Endothelial cell of umbilical vein (primary cell): ENCODE measurements around the gene TMEM35A. TPM values are rescaled to one million over a fixed set of nuclear protein-coding genes. Genes with fewer than 3 reads are reported as not detected.
"Not testable (repeated sequence)": the region's sequence is repeated elsewhere in the genome, so short reads cannot be mapped to it uniquely, and the experiment has no call there.

Source experiments
- BruUV-seq: library from RNA; stranded (reverse); fragments of 400-500 nt; replicated peaks from 2 replicates; lab custom pipeline; 2021; lab: Mats Ljungman, UMichigan
- CTCF ChIA-PET: fragments of 300-600, 350-600 bp; sonication (Branson Sonifier 250); formaldehyde crosslinking; loops from one replicate; lab custom pipeline; 2021; ENCODE audit warnings: antibody characterized with exemption, inconsistent platforms; lab: Charles Lee
- POLR2A ChIA-PET: fragments of 300-600, 350-600 bp; sonication (Branson Sonifier 250); formaldehyde crosslinking; loops from one replicate; lab custom pipeline; 2021; ENCODE audit warnings: antibody characterized with exemption, inconsistent platforms; lab: Charles Lee
- DNase-seq: peaks from one replicate; pipeline ENCODE4 v3.0.0-alpha.2; 2011; ENCODE audit warnings: low read depth, low spot score
- FAIRE-seq: peaks from 2 replicates; lab custom pipeline; 2011; peaks lifted over from hg19 to GRCh38; lab: Jason Lieb, UNC
- H2AFZ ChIP-seq: 2 replicates; pipeline ENCODE4 v1.6.0; 2012; ENCODE audit warnings: low read depth, low read length, control low read depth, inconsistent platforms
- H3K27ac ChIP-seq: 2 replicates; pipeline ENCODE4 v1.5.1; 2011; ENCODE audit warnings: low read depth, mild to moderate bottlenecking, control low read depth, low read length, moderate library complexity; ENCODE audit not compliant: insufficient read depth
- H3K27me3 ChIP-seq, 2 experiments: 2 replicates each; pipeline versions ENCODE4 v1.6.0 to v1.6.1; 2011; ENCODE audit warnings: low read length in 2 of 2, mixed read lengths in 1 of 2; ENCODE audit not compliant: control insufficient read depth in 2 of 2, insufficient read depth in 2 of 2
- H3K36me3 ChIP-seq, 2 experiments: 2 replicates in 1 of 2; 3 replicates in 1 of 2; pipeline ENCODE4 v1.5.1; 2011; ENCODE audit warnings: low read length in 2 of 2, mild to moderate bottlenecking in 1 of 2, moderate library complexity in 1 of 2; ENCODE audit not compliant: control insufficient read depth in 2 of 2, insufficient read depth in 2 of 2; ENCODE audit errors: extremely low read depth in 1 of 2
- H3K4me1 ChIP-seq: 3 replicates; pipeline ENCODE4 v1.5.1; 2011; ENCODE audit warnings: mild to moderate bottlenecking, low read length; ENCODE audit not compliant: control insufficient read depth, insufficient read depth; ENCODE audit errors: extremely low read depth
- H3K4me2 ChIP-seq: 2 replicates; pipeline ENCODE4 v1.6.1; 2011; ENCODE audit warnings: low read length, control low read depth, mixed read lengths; ENCODE audit not compliant: insufficient read depth
- H3K4me3 ChIP-seq, 3 experiments: fragments of 200-600 bp in 1 of 3; sonication (generic), shearing (Covaris generic) in 1 of 3; replicated peaks in 1 of 3; 2 replicates each; pipeline ENCODE4 v1.5.1; 2011 to 2016; ENCODE audit warnings: control low read depth in 3 of 3, low read length in 3 of 3, mild to moderate bottlenecking in 2 of 3, inconsistent platforms in 1 of 3, low read depth in 1 of 3, moderate library complexity in 1 of 3; ENCODE audit not compliant: insufficient read depth in 1 of 3
- H3K79me2 ChIP-seq: 2 replicates; pipeline ENCODE4 v1.6.0; 2012; ENCODE audit warnings: low read length, inconsistent platforms; ENCODE audit not compliant: control insufficient read depth, insufficient read depth
- H3K9ac ChIP-seq: replicated peaks from 2 replicates; pipeline ENCODE3; 2011; ENCODE audit warnings: low read length, control low read depth; ENCODE audit not compliant: insufficient read depth; ENCODE audit errors: extremely low read depth
- H3K9me1 ChIP-seq: replicated peaks from 3 replicates; pipeline ENCODE4 v1.6.0; 2011; ENCODE audit warnings: mild to moderate bottlenecking, low read length; ENCODE audit not compliant: control insufficient read depth, insufficient read depth; ENCODE audit errors: extremely low read depth
- H3K9me3 ChIP-seq: replicated peaks from 2 replicates; pipeline ENCODE4 v1.5.1; 2012; ENCODE audit warnings: low read length, inconsistent platforms; ENCODE audit not compliant: control insufficient read depth, insufficient read depth
- H4K20me1 ChIP-seq: replicated peaks from 2 replicates; pipeline ENCODE3; 2011; ENCODE audit warnings: mild to moderate bottlenecking, low read length; ENCODE audit not compliant: control insufficient read depth, insufficient read depth; ENCODE audit errors: extremely low read depth
- POLR2A ChIP-seq: IDR thresholded peaks from 2 replicates; pipeline ENCODE4 v1.6.1; 2012; ENCODE audit warnings: low read depth, mild to moderate bottlenecking, control low read depth, low read length
- dilution Hi-C: fragments of 300-500 bp; cut with MboI; formaldehyde crosslinking; loops from one replicate; pipeline ENCODE4 v1.15.0; 2019; ENCODE audit warnings: low sequenced_read_pairs; ENCODE audit not compliant: extremely low pct_ligation_motif_present
- intact Hi-C: fragments of 100-400 bp; cut with micrococcal nuclease; formaldehyde crosslinking; loops from one replicate; pipeline ENCODE4 v1.10.0; 2022
- polyA plus RNA-seq, 4 experiments: library from polyadenylated mRNA; depleted of rRNA in 3 of 4; stranded (reverse) in 3 of 4; unstranded in 1 of 4; fragments of >200 nt; gene quantifications; 2 replicates each; pipeline versions ENCODE4 v1.2.1 to v1.2.3, GENCODE V29; 2011 to 2012; ENCODE audit warnings: missing spikeins in 1 of 4
- total RNA-seq: library from RNA; stranded (reverse); gene quantifications from 2 replicates; pipeline ENCODE4 v1.2.3, GENCODE V29; 2021
- TF ChIP-seq, protein P1 (sequence below), 2 donors: IDR thresholded peaks; 1 replicate in 1 of 2; 2 replicates in 1 of 2; pipeline ENCODE4 v1.5.1; 2011; ENCODE audit warnings: low read length in 2 of 2, mild to moderate bottlenecking in 2 of 2, moderate library complexity in 2 of 2, control low read depth in 1 of 2, inconsistent platforms in 1 of 2, low read depth in 1 of 2; ENCODE audit not compliant: insufficient read depth in 1 of 2; ENCODE audit errors: extremely low read depth in 1 of 2

Gene TMEM35A
- total and polyA plus RNA-seq, 2 donors (not counting 3 experiments of a cell fraction or from before 2014, with no cell fraction given) = 6.5 to 11.0 TPM

- CTCF ChIA-PET = no interaction called here
- BruUV-seq = TSS peak; percentile 64
- H3K27ac ChIP-seq = peak within 1 kb of the TSS; percentile 94
- POLR2A ChIA-PET = no interaction called here
- H3K4me3 ChIP-seq = peak within 1 kb of the TSS; percentile 43 to 87 (median 68)
- dilution Hi-C loops (no loop called here), intact Hi-C loops (loop anchor here (10.0 kb wide), 1 partner anchor 233 kb away; no protein-coding TSS in a partner anchor)
- no peaks in the 10 kb centered on the region for H3K9me3 ChIP-seq
- H3K4me1 ChIP-seq = peaks cover 17% of the 10 kb centered on the region
- peak within 1 kb of the TSS; percentile 92 for H3K9ac ChIP-seq
- no peaks in the 10 kb centered on the region for H3K9me1 ChIP-seq
- FAIRE-seq (peak; percentile 98), DNase-seq (peak; percentile 78)
- no peaks in the 10 kb centered on the region for H4K20me1 ChIP-seq
- peak; percentile 42 for TF ChIP-seq POLR2A
- TF ChIP-seq, protein P1, sequence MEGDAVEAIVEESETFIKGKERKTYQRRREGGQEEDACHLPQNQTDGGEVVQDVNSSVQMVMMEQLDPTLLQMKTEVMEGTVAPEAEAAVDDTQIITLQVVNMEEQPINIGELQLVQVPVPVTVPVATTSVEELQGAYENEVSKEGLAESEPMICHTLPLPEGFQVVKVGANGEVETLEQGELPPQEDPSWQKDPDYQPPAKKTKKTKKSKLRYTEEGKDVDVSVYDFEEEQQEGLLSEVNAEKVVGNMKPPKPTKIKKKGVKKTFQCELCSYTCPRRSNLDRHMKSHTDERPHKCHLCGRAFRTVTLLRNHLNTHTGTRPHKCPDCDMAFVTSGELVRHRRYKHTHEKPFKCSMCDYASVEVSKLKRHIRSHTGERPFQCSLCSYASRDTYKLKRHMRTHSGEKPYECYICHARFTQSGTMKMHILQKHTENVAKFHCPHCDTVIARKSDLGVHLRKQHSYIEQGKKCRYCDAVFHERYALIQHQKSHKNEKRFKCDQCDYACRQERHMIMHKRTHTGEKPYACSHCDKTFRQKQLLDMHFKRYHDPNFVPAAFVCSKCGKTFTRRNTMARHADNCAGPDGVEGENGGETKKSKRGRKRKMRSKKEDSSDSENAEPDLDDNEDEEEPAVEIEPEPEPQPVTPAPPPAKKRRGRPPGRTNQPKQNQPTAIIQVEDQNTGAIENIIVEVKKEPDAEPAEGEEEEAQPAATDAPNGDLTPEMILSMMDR (IDR thresholded peaks at IDR 0.05; ENCODE audit: extremely low read depth in 1 of 2, insufficient read depth in 1 of 2, low read depth in 1 of 2, low read length in 2 of 2) = no peak
- H3K27me3 ChIP-seq = no peaks in the 10 kb centered on the region
- H3K36me3 ChIP-seq = no peaks in the 10 kb centered on the region
- peak within 1 kb of the TSS; percentile 93 for H2AFZ ChIP-seq
- H3K79me2 ChIP-seq = peaks cover 26% of the 10 kb centered on the region
- H3K4me2 ChIP-seq = peak within 1 kb of the TSS; percentile 97
These were observed 27.0 kb upstream of the TMEM35A start, which contains the start of gene TRMT2B for GRCh38 chrX:101051549-101052302. Gene TRMT2B, minus strand, starts transcription at chrX:101052111. Its CDS starts 9,822 bp downstream, at chrX:101042289.

DNA sequence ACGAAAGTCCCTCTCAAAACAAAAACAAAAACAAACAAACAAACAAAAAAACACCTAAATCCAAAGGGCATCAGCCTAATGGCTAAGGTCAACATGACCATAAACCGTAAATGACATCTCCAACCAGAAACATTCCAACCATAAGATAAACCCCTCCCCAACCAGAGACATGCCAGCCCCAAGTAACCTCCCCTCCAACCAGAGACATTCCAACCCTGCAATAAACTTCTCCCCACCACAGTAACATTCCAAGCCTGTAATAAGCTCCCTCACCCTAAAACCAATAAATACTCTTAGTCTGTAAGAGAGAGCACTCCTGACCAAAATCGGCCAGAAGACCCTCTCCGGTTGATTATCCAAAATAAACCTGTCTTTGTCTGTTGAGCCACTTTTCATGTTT lies 22.1 kb upstream of the TMEM35A start:
- H4K20me1 ChIP-seq, H3K36me3 ChIP-seq, DNase-seq, H2AFZ ChIP-seq, H3K79me2 ChIP-seq, BruUV-seq, H3K9me3 ChIP-seq, H3K4me3 ChIP-seq, dilution Hi-C loops, FAIRE-seq, H3K9me1 ChIP-seq, H3K27me3 ChIP-seq: not testable (repeated sequence)
- Histone ChIP-seq H3K4me2 (peak overlapping the region; percentile 54), H3K9ac (peak overlapping the region; percentile 45), H3K4me1 (peaks cover 11% of the 10 kb centered on the region), H3K27ac (peak overlapping the region; percentile 89)
- intact Hi-C loops = loop anchor here (10.0 kb wide), 1 partner anchor 228 kb away; no protein-coding TSS in a partner anchor
- ChIA-PET POLR2A (interaction anchor here (0.7 kb wide), 1 partner anchor 41 kb away, joined by 7 read pairs; the partner anchor contains the start of gene CENPI), CTCF (interaction anchor here (1.0 kb wide), 1 partner anchor 10 kb away, joined by 4 read pairs; no protein-coding TSS in a partner anchor)
